IMR-90 (cell line): ENCODE measurements around the gene SART1. TPM values are rescaled to one million over a fixed set of nuclear protein-coding genes. Genes with fewer than 3 reads are reported as not detected.

ENCODE experiments used
- ATAC-seq: fragments of 200-7000 bp; cut with Tn5 transposase; 2 replicates; pipeline ENCODE4 v1.9.1; 2020; ENCODE audit warnings: low read depth, mild to moderate bottlenecking, moderate library complexity
- BruUV-seq: library from RNA; stranded (reverse); fragments of 400-500 nt; replicated peaks from 2 replicates; lab custom pipeline; 2021; lab: Mats Ljungman, UMichigan
- CTCF ChIA-PET: fragments of 300-600 bp; formaldehyde crosslinking; extraction: SDS; loops from one replicate; lab custom pipeline; 2021; ENCODE audit warnings: antibody characterized with exemption; lab: Yijun Ruan, JAX
- POLR2A ChIA-PET: fragments of 300-600 bp; sonication (Branson Sonifier 250); formaldehyde crosslinking; loops from one replicate; lab custom pipeline; 2022; ENCODE audit warnings: antibody characterized with exemption; ENCODE audit not compliant: unreplicated experiment; lab: Charles Lee
- DNase-seq: peaks from one replicate; pipeline ENCODE4 v3.0.0; 2013
- H2AFZ ChIP-seq: replicated peaks from 2 replicates; pipeline ENCODE3; 2013; ENCODE audit warnings: low read length, mild to moderate bottlenecking; ENCODE audit not compliant: poor library complexity
- H2AK5ac ChIP-seq: 2 replicates; pipeline ENCODE4 v1.6.1; 2013; ENCODE audit warnings: low read depth, low read length, inconsistent platforms
- H2AK9ac ChIP-seq: replicated peaks from 2 replicates; pipeline ENCODE3; 2013; ENCODE audit warnings: mild to moderate bottlenecking, low read depth, low read length, moderate library complexity; ENCODE audit not compliant: poor library complexity
- H2BK120ac ChIP-seq: 2 replicates; pipeline ENCODE4 v1.6.1; 2013; ENCODE audit warnings: low read depth, low read length, inconsistent platforms
- H2BK15ac ChIP-seq: 3 replicates; pipeline ENCODE4 v1.6.1; 2013; ENCODE audit warnings: low read depth, low read length, inconsistent platforms
- H2BK20ac ChIP-seq: 2 replicates; pipeline ENCODE4 v1.6.1; 2013; ENCODE audit warnings: low read depth, mild to moderate bottlenecking, inconsistent platforms, low read length, moderate library complexity
- H2BK5ac ChIP-seq: 2 replicates; pipeline ENCODE4 v1.6.1; 2013; ENCODE audit warnings: mild to moderate bottlenecking, low read depth, low read length, inconsistent platforms; ENCODE audit not compliant: poor library complexity, severe bottlenecking
- H3K14ac ChIP-seq: replicated peaks from 2 replicates; pipeline ENCODE4 v1.6.1; 2013; ENCODE audit warnings: low read depth, low read length, inconsistent platforms
- H3K18ac ChIP-seq: 2 replicates; pipeline ENCODE4 v1.6.1; 2013; ENCODE audit warnings: low read depth, low read length, control low read depth
- H3K23ac ChIP-seq: 2 replicates; pipeline ENCODE4 v1.6.1; 2013; ENCODE audit warnings: low read depth, low read length, inconsistent platforms
- H3K27ac ChIP-seq: 2 replicates; pipeline ENCODE4 v1.5.1; 2013; ENCODE audit warnings: mild to moderate bottlenecking, control low read depth, low read length; ENCODE audit not compliant: insufficient read depth
- H3K27me3 ChIP-seq: 2 replicates; pipeline ENCODE4 v1.6.1; 2013; ENCODE audit warnings: low read length; ENCODE audit not compliant: control insufficient read depth, insufficient read depth
- H3K36me3 ChIP-seq: 2 replicates; pipeline ENCODE4 v1.6.1; 2013; ENCODE audit warnings: low read length, mixed read lengths; ENCODE audit not compliant: control insufficient read depth, insufficient read depth
- H3K4ac ChIP-seq: 2 replicates; pipeline ENCODE4 v1.6.1; 2013; ENCODE audit warnings: low read depth, low read length, inconsistent platforms
- H3K4me1 ChIP-seq: 2 replicates; pipeline ENCODE4 v1.6.1; 2013; ENCODE audit warnings: low read length, mixed read lengths; ENCODE audit not compliant: control insufficient read depth, insufficient read depth
- H3K4me2 ChIP-seq: 2 replicates; pipeline ENCODE4 v1.6.1; 2013; ENCODE audit warnings: low read depth, mild to moderate bottlenecking, control low read depth, low read length, moderate library complexity
- H3K4me3 ChIP-seq: 2 replicates; pipeline ENCODE4 v1.5.1; 2013; ENCODE audit warnings: low read depth, mild to moderate bottlenecking, control low read depth, low read length, moderate library complexity; ENCODE audit not compliant: insufficient read depth
- H3K56ac ChIP-seq: 2 replicates; pipeline ENCODE4 v1.6.1; 2013; ENCODE audit warnings: low read length, inconsistent platforms; ENCODE audit not compliant: insufficient read depth; ENCODE audit errors: extremely low read depth
- H3K79me1 ChIP-seq, 2 experiments: 2 replicates each; pipeline ENCODE4 v1.6.1; 2013; ENCODE audit warnings: low read length in 2 of 2, inconsistent platforms in 1 of 2, low read depth in 1 of 2
- H3K9ac ChIP-seq: 2 replicates; pipeline ENCODE4 v1.6.1; 2013; ENCODE audit warnings: low read depth, low read length, control low read depth
- H3K9me1 ChIP-seq: 2 replicates; pipeline ENCODE4 v1.6.1; 2013; ENCODE audit warnings: low read length, inconsistent platforms; ENCODE audit not compliant: insufficient read depth
- H3K9me3 ChIP-seq: 2 replicates; pipeline ENCODE4 v1.6.1; 2013; ENCODE audit warnings: low read length; ENCODE audit not compliant: control insufficient read depth, insufficient read depth
- H4K20me1 ChIP-seq: 2 replicates; pipeline ENCODE4 v1.6.1; 2013; ENCODE audit warnings: low read length, inconsistent platforms; ENCODE audit not compliant: insufficient read depth
- H4K5ac ChIP-seq: 2 replicates; pipeline ENCODE4 v1.6.1; 2013; ENCODE audit warnings: mild to moderate bottlenecking, low read depth, low read length, control low read depth
- H4K8ac ChIP-seq, 2 experiments: 2 replicates each; pipeline ENCODE4 v1.6.1; 2013; ENCODE audit warnings: low read depth in 2 of 2, low read length in 2 of 2, control low read depth in 1 of 2, inconsistent platforms in 1 of 2
- H4K91ac ChIP-seq: 2 replicates; pipeline ENCODE4 v1.6.1; 2013; ENCODE audit warnings: low read depth, low read length, inconsistent platforms; ENCODE audit not compliant: insufficient read depth
- FOS ChIP-seq: fragments of 150-350 bp; IDR thresholded peaks from 2 replicates; pipeline ENCODE4 v1.6.1; 2016; ENCODE audit warnings: low read depth, low read length
- WGBS, 2 experiments: methylation state at CpG; one replicate each; pipeline versions ENCODE4 v1.1.5 to v1.1.7; 2013; ENCODE audit warnings: missing lambda C conversion rate in 2 of 2; ENCODE audit not compliant: insufficient read length in 1 of 2; ENCODE audit errors: extremely low coverage in 2 of 2; 5-methylcytosine and 5-hydroxymethylcytosine counted together
- dilution Hi-C: fragments of 300-500 bp; cut with HindIII; formaldehyde crosslinking; loops from one replicate; pipeline ENCODE4 v1.14.3; 2018; ENCODE audit warnings: low sequenced_read_pairs; ENCODE audit not compliant: unreplicated experiment
- in situ Hi-C: fragments of 300-500 bp; cut with MboI; formaldehyde crosslinking; loops from 3 replicates; pipeline ENCODE4 v1.14.3; 2019; ENCODE audit warnings: low sequenced_read_pairs, inconsistent platforms, mixed read lengths
- intact Hi-C: fragments of 100-400 bp; cut with micrococcal nuclease; formaldehyde crosslinking; loops from 2 replicates; pipeline ENCODE4 v1.10.0; 2022
- polyA plus RNA-seq, 3 experiments: library from polyadenylated mRNA; depleted of rRNA; stranded (reverse); fragments of >200 nt; gene quantifications; 2 replicates each; pipeline ENCODE4 v1.2.3, GENCODE V29; 2012; ENCODE audit warnings: low replicate concordance in 1 of 3
- total RNA-seq: library from RNA; depleted of rRNA; stranded (reverse); fragments of >200 nt; gene quantifications from 2 replicates; pipeline ENCODE4 v1.2.3, GENCODE V29; 2012; rRNA removed

SART1 gene
- total and polyA plus RNA-seq, 2 of the 4 experiments (the other 2 are of a cell fraction): 25.5 to 43.5 TPM

- Histone ChIP-seq H3K27me3 (no peaks in the 10 kb centered on the region; the same call in 1 of the 2 replicates), H2BK15ac (no peak within 1 kb of the TSS), H3K36me3 (no peaks in the 10 kb centered on the region), H3K56ac (no peak within 1 kb of the TSS), H3K9ac (no peak within 1 kb of the TSS), H3K23ac (no peak within 1 kb of the TSS), H4K20me1 (no peaks in the 10 kb centered on the region), H3K4me2 (no peak within 1 kb of the TSS), H2BK120ac (no peak within 1 kb of the TSS), H3K79me1 (peaks cover 0 to 4% of the 10 kb centered on the region in 2 experiments; a peak in 1 of 4 replicates), H3K27ac (no peak within 1 kb of the TSS), H2BK5ac (no peak within 1 kb of the TSS), H2AK5ac (no peak within 1 kb of the TSS), H3K9me3 (no peaks in the 10 kb centered on the region), H4K5ac (no peak within 1 kb of the TSS), H3K4ac (no peak within 1 kb of the TSS), H4K8ac (no peak within 1 kb of the TSS), H4K91ac (no peak within 1 kb of the TSS), H3K14ac (no peak within 1 kb of the TSS), H3K4me3 (no peak within 1 kb of the TSS), H2BK20ac (no peak within 1 kb of the TSS), H3K9me1 (no peaks in the 10 kb centered on the region), H2AK9ac (peak within 1 kb of the TSS; percentile 37), H3K18ac (no peak within 1 kb of the TSS), H2AFZ (no peak within 1 kb of the TSS), H3K4me1 (peaks cover 6% of the 10 kb centered on the region)
- ATAC-seq (no peak), DNase-seq (no peak)
- TF ChIP-seq FOS: no peak
- 90% methylated on average over 12 of the region's 18 CpGs; no CpG with 5 or more reads in 1 of the 2 experiments for WGBS, 2 experiments
- BruUV-seq: no TSS peak
- dilution Hi-C loops (no loop called here), in situ Hi-C loops (no loop called here), intact Hi-C loops (no loop called here)
- CTCF ChIA-PET: interaction anchor here (0.6 kb wide), 1 partner anchor 124 kb away, joined by 4 read pairs; no protein-coding TSS in a partner anchor
- POLR2A ChIA-PET: interaction anchor here (0.6 kb wide), 1 partner anchor 28 kb away, joined by 3 read pairs; no protein-coding TSS in a partner anchor
Measured at GRCh38 chr11:66026017-66026529, 64.5 kb downstream of the SART1 start, which contains the start of gene CATSPER1. CATSPER1 (minus strand) TSS chr11:66026479; CDS start chr11:66026379, 100 bp downstream.

Other genes starting within 250 kb of the SART1 start
- gene KAT5, start 249.5 kb upstream of the SART1 start, total RNA-seq: 28.6 and 33.3 TPM in 2 replicates
- gene KAT5, start 249.5 kb upstream of the SART1 start, polyA plus RNA-seq (2012; rRNA removed): 34.2 and 41.1 TPM in 2 replicates
- gene RNASEH2C, start 240.9 kb upstream of the SART1 start, total RNA-seq: 40.0 and 69.4 TPM in 2 replicates
- 34.8 and 46.3 TPM in 2 replicates for gene RNASEH2C, start 240.9 kb upstream of the SART1 start, polyA plus RNA-seq (2012; rRNA removed)
- 2.2 and 2.5 TPM in 2 replicates for gene AP5B1, start 180.8 kb upstream of the SART1 start, total RNA-seq
- 5.0 and 6.0 TPM in 2 replicates for gene AP5B1, start 180.8 kb upstream of the SART1 start, polyA plus RNA-seq (2012; rRNA removed)
- gene OVOL1, start 174.7 kb upstream of the SART1 start, total RNA-seq: not detected in 2 replicates
- gene OVOL1, start 174.7 kb upstream of the SART1 start, polyA plus RNA-seq (2012; rRNA removed): not detected in 2 replicates
- gene SNX32, start 127.8 kb upstream of the SART1 start, total RNA-seq: 0.36 TPM in 1 of 2 replicates, not detected in the other
- gene SNX32, start 127.8 kb upstream of the SART1 start, polyA plus RNA-seq (2012; rRNA removed): 0.69 and 0.79 TPM in 2 replicates
- 919 and 960 TPM in 2 replicates for gene CFL1, start 103.6 kb upstream of the SART1 start, total RNA-seq
- gene CFL1, start 103.6 kb upstream of the SART1 start, polyA plus RNA-seq (2012; rRNA removed): 2,231 and 2,466 TPM in 2 replicates
- gene MUS81, start 101.3 kb upstream of the SART1 start, total RNA-seq: 22.5 and 23.7 TPM in 2 replicates
- 47.9 and 57.0 TPM in 2 replicates for gene MUS81, start 101.3 kb upstream of the SART1 start, polyA plus RNA-seq (2012; rRNA removed)
- 62.7 and 69.2 TPM in 2 replicates for gene EFEMP2, start 88.9 kb upstream of the SART1 start, total RNA-seq
- gene EFEMP2, start 88.9 kb upstream of the SART1 start, polyA plus RNA-seq (2012; rRNA removed): 431 and 601 TPM in 2 replicates
- 0.18 TPM in 1 of 2 replicates, not detected in the other for gene CTSW, start 81.9 kb upstream of the SART1 start, total RNA-seq
- 0.07 and 0.23 TPM in 2 replicates for gene CTSW, start 81.9 kb upstream of the SART1 start, polyA plus RNA-seq (2012; rRNA removed)
- 119 and 182 TPM in 2 replicates for gene FIBP, start 73.3 kb upstream of the SART1 start, total RNA-seq
- 141 and 163 TPM in 2 replicates for gene FIBP, start 73.3 kb upstream of the SART1 start, polyA plus RNA-seq (2012; rRNA removed)
- gene CCDC85B, start 71.1 kb upstream of the SART1 start, total RNA-seq: 17.6 and 21.9 TPM in 2 replicates
- gene CCDC85B, start 71.1 kb upstream of the SART1 start, polyA plus RNA-seq (2012; rRNA removed): 35.4 and 62.1 TPM in 2 replicates
- gene FOSL1, start 61.3 kb upstream of the SART1 start, total RNA-seq: 17.2 and 26.1 TPM in 2 replicates
- gene FOSL1, start 61.3 kb upstream of the SART1 start, polyA plus RNA-seq (2012; rRNA removed): 97.4 and 107 TPM in 2 replicates
- 19.4 and 20.3 TPM in 2 replicates for gene C11orf68, start 42.7 kb upstream of the SART1 start, total RNA-seq
- gene C11orf68, start 42.7 kb upstream of the SART1 start, polyA plus RNA-seq (2012; rRNA removed): 96.1 and 104 TPM in 2 replicates
- 237 and 339 TPM in 2 replicates for gene DRAP1, start 42.3 kb upstream of the SART1 start, total RNA-seq
- gene DRAP1, start 42.3 kb upstream of the SART1 start, polyA plus RNA-seq (2012; rRNA removed): 344 and 428 TPM in 2 replicates
- under 0.01 TPM in 1 of 2 replicates, not detected in the other for gene TSGA10IP, start 16.3 kb upstream of the SART1 start, total RNA-seq
- gene TSGA10IP, start 16.3 kb upstream of the SART1 start, polyA plus RNA-seq (2012; rRNA removed): 0.19 and 0.21 TPM in 2 replicates
- 43.0 and 62.6 TPM in 2 replicates for gene EIF1AD, start 40.4 kb downstream of the SART1 start, total RNA-seq
- gene EIF1AD, start 40.4 kb downstream of the SART1 start, polyA plus RNA-seq (2012; rRNA removed): 30.0 and 32.5 TPM in 2 replicates
- gene BANF1, start 40.8 kb downstream of the SART1 start, total RNA-seq: 35.0 and 36.6 TPM in 2 replicates
- 242 and 249 TPM in 2 replicates for gene BANF1, start 40.8 kb downstream of the SART1 start, polyA plus RNA-seq (2012; rRNA removed)
- 0.28 and 0.54 TPM in 2 replicates for gene CST6, start 50.3 kb downstream of the SART1 start, total RNA-seq
- gene CST6, start 50.3 kb downstream of the SART1 start, polyA plus RNA-seq (2012; rRNA removed): 3.0 and 4.9 TPM in 2 replicates
- 0.18 and 0.28 TPM in 2 replicates for gene CATSPER1, start 64.7 kb downstream of the SART1 start, total RNA-seq
- 0.91 and 1.0 TPM in 2 replicates for gene CATSPER1, start 64.7 kb downstream of the SART1 start, polyA plus RNA-seq (2012; rRNA removed)
- gene GAL3ST3, start 87.4 kb downstream of the SART1 start, total RNA-seq: not detected in 2 replicates
- 0.19 TPM in 2 replicates for gene GAL3ST3, start 87.4 kb downstream of the SART1 start, polyA plus RNA-seq (2012; rRNA removed)
- 120 and 164 TPM in 2 replicates for gene SF3B2, start 90.6 kb downstream of the SART1 start, total RNA-seq
- gene SF3B2, start 90.6 kb downstream of the SART1 start, polyA plus RNA-seq (2012; rRNA removed): 110 and 122 TPM in 2 replicates
- gene PACS1, start 108.5 kb downstream of the SART1 start, total RNA-seq: 7.3 and 8.6 TPM in 2 replicates
- 29.0 and 32.0 TPM in 2 replicates for gene PACS1, start 108.5 kb downstream of the SART1 start, polyA plus RNA-seq (2012; rRNA removed)